ENCODE results near the gene MLEC.

GRCh38 chr12:120739031-120739762 lies 52.2 kb downstream of the MLEC start:
- TF ChIP-seq ZNF565 (CRISPR knock-in tag; conservative IDR thresholded peaks at IDR 0.05; ENCODE audit: low read depth) = no peak
- no peak for TF ChIP-seq TOX (CRISPR knock-in tag; IDR thresholded peaks at IDR 0.05; ENCODE audit: borderline replicate concordance)
- TF ChIP-seq ZFP30 (CRISPR knock-in tag; IDR thresholded peaks at IDR 0.05) = no peak

Data from SK-N-SH treated with all-trans-retinoic acid at 6 μM for 48 hours (cell line).